HEK293 (cell line): ENCODE results near the gene TMEM150B.

ENCODE experiments used
- CTCF ChIA-PET: fragments of 350-600 bp; formaldehyde crosslinking; extraction: SDS; loops from one replicate; lab custom pipeline; 2021; ENCODE audit warnings: antibody characterized with exemption; lab: Yijun Ruan, JAX
- POLR2A ChIA-PET: fragments of 300-600 bp; formaldehyde crosslinking; extraction: SDS; loops from one replicate; lab custom pipeline; 2020; ENCODE audit warnings: antibody characterized with exemption, inconsistent platforms; lab: Yijun Ruan, JAX
- H3K27ac ChIP-seq: fragments of 200-500 bp; sonication (Bioruptor generic); 2 replicates; pipeline ENCODE4 v1.5.1; 2014; ENCODE audit warnings: low read depth, low read length, control low read depth, inconsistent platforms; ENCODE audit errors: extremely low read depth
- H3K36me3 ChIP-seq, 2 experiments: fragments of 200-500 bp in 1 of 2; sonication (Bioruptor generic) in 1 of 2; 1 replicate in 1 of 2; 2 replicates in 1 of 2; pipeline ENCODE4 v1.5.1; 2014 to 2017; ENCODE audit warnings: inconsistent platforms in 2 of 2, low read length in 2 of 2; ENCODE audit not compliant: control insufficient read depth in 2 of 2, insufficient read depth in 1 of 2
- H3K4me1 ChIP-seq: fragments of 200-500 bp; sonication (Bioruptor generic); 2 replicates; pipeline ENCODE4 v1.5.1; 2014; ENCODE audit warnings: mild to moderate bottlenecking, low read length, inconsistent platforms; ENCODE audit not compliant: control insufficient read depth, insufficient read depth
- H3K4me3 ChIP-seq: 2 replicates; pipeline ENCODE4 v1.5.1; 2011; ENCODE audit warnings: low read depth, mild to moderate bottlenecking, control low read depth, low read length, moderate library complexity
- H3K9me3 ChIP-seq: fragments of 200-500 bp; sonication (Bioruptor generic); 2 replicates; pipeline ENCODE4 v1.5.1; 2014; ENCODE audit warnings: low read depth, low read length, inconsistent platforms; ENCODE audit not compliant: control insufficient read depth, insufficient read depth
- KLF9 ChIP-seq: fragments of 450-650 bp; formaldehyde crosslinking; IDR thresholded peaks from 2 replicates; pipeline ENCODE4 v1.5.1; 2016; ENCODE audit warnings: missing biosample characterization, missing genetic modification characterization, low read depth
- PRDM1 ChIP-seq: fragments of 450-650 bp; formaldehyde crosslinking; IDR thresholded peaks from 2 replicates; pipeline ENCODE4; 2016; ENCODE audit warnings: missing biosample characterization, missing genetic modification characterization
- PRDM10 ChIP-seq: fragments of 450-650 bp; formaldehyde crosslinking; IDR thresholded peaks from 2 replicates; pipeline ENCODE4 v1.5.1; 2016; ENCODE audit warnings: missing biosample characterization, missing genetic modification characterization
- SALL2 ChIP-seq: fragments of 450-650 bp; formaldehyde crosslinking; IDR thresholded peaks from 2 replicates; pipeline ENCODE4 v1.5.0; 2017; ENCODE audit warnings: missing biosample characterization, mild to moderate bottlenecking, missing genetic modification characterization, borderline replicate concordance
- YY2 ChIP-seq: fragments of 450-650 bp; formaldehyde crosslinking; IDR thresholded peaks from 2 replicates; pipeline ENCODE4 v1.5.1; 2016; ENCODE audit warnings: missing biosample characterization, missing genetic modification characterization
- ZBTB10 ChIP-seq: fragments of 450-650 bp; formaldehyde crosslinking; IDR thresholded peaks from 2 replicates; pipeline ENCODE4 v1.5.1; 2016; ENCODE audit warnings: missing biosample characterization, missing genetic modification characterization
- ZBTB11 ChIP-seq: fragments of 450-650 bp; formaldehyde crosslinking; conservative IDR thresholded peaks from 2 replicates; pipeline ENCODE4 v1.5.1; 2016; ENCODE audit warnings: low read depth, missing biosample characterization, missing genetic modification characterization
- ZBTB17 ChIP-seq: fragments of 450-650 bp; formaldehyde crosslinking; IDR thresholded peaks from 2 replicates; pipeline ENCODE4 v1.5.1; 2016; ENCODE audit warnings: missing biosample characterization, missing genetic modification characterization
- ZBTB7A ChIP-seq: fragments of 450-650 bp; formaldehyde crosslinking; IDR thresholded peaks from 2 replicates; pipeline ENCODE4 v1.5.1; 2016; ENCODE audit warnings: low read depth, missing biosample characterization, missing genetic modification characterization
- ZEB2 ChIP-seq: fragments of 450-650 bp; formaldehyde crosslinking; IDR thresholded peaks from 2 replicates; pipeline ENCODE4 v1.5.1; 2016; ENCODE audit warnings: missing biosample characterization, missing genetic modification characterization
- ZNF121 ChIP-seq: fragments of 450-650 bp; formaldehyde crosslinking; IDR thresholded peaks from 2 replicates; pipeline ENCODE4 v1.5.1; 2016; ENCODE audit warnings: missing biosample characterization, missing genetic modification characterization
- ZNF24 ChIP-seq: fragments of 450-650 bp; formaldehyde crosslinking; IDR thresholded peaks from 2 replicates; pipeline ENCODE4 v1.5.1; 2016; ENCODE audit warnings: missing biosample characterization, missing genetic modification characterization
- ZNF335 ChIP-seq: fragments of 450-650 bp; formaldehyde crosslinking; conservative IDR thresholded peaks from 2 replicates; pipeline ENCODE4 v1.5.1; 2016; ENCODE audit warnings: missing biosample characterization, missing genetic modification characterization
- ZNF391 ChIP-seq: fragments of 450-650 bp; formaldehyde crosslinking; IDR thresholded peaks from 2 replicates; pipeline ENCODE4 v1.5.1; 2016; ENCODE audit warnings: low read depth, missing biosample characterization, missing genetic modification characterization, borderline replicate concordance
- ZNF510 ChIP-seq: fragments of 450-650 bp; formaldehyde crosslinking; IDR thresholded peaks from 2 replicates; pipeline ENCODE4 v1.5.1; 2018; ENCODE audit warnings: mild to moderate bottlenecking, missing genetic modification characterization, missing biosample characterization; ENCODE audit not compliant: insufficient replicate concordance
- ZNF558 ChIP-seq: fragments of 450-650 bp; formaldehyde crosslinking; IDR thresholded peaks from 2 replicates; pipeline ENCODE4 v1.5.1; 2016; ENCODE audit warnings: missing biosample characterization, missing genetic modification characterization
- ZNF561 ChIP-seq: fragments of 450-650 bp; IDR thresholded peaks from 2 replicates; pipeline ENCODE4 v1.5.1; 2018; ENCODE audit warnings: missing biosample characterization, missing genetic modification characterization, borderline replicate concordance
- ZNF580 ChIP-seq: fragments of 450-650 bp; formaldehyde crosslinking; IDR thresholded peaks from 2 replicates; pipeline ENCODE4 v1.5.1; 2016; ENCODE audit warnings: missing biosample characterization, missing genetic modification characterization
- ZNF629 ChIP-seq: fragments of 450-650 bp; formaldehyde crosslinking; IDR thresholded peaks from 2 replicates; pipeline ENCODE4 v1.5.1; 2017; ENCODE audit warnings: missing biosample characterization, missing genetic modification characterization
- ZNF658 ChIP-seq: fragments of 450-650 bp; formaldehyde crosslinking; IDR thresholded peaks from 2 replicates; pipeline ENCODE4; 2016; ENCODE audit warnings: missing biosample characterization, missing genetic modification characterization
- ZNF76 ChIP-seq: fragments of 450-650 bp; formaldehyde crosslinking; IDR thresholded peaks from 2 replicates; pipeline ENCODE4; 2016; ENCODE audit warnings: low read depth, missing biosample characterization, missing genetic modification characterization, borderline replicate concordance
- ZNF785 ChIP-seq: fragments of 450-650 bp; formaldehyde crosslinking; IDR thresholded peaks from 2 replicates; pipeline ENCODE4 v1.5.1; 2016; ENCODE audit warnings: missing biosample characterization, missing genetic modification characterization
- ZNF843 ChIP-seq: fragments of 450-650 bp; formaldehyde crosslinking; IDR thresholded peaks from 2 replicates; pipeline ENCODE4 v1.5.1; 2016; ENCODE audit warnings: missing biosample characterization, missing genetic modification characterization
- ZXDB ChIP-seq: fragments of 450-650 bp; formaldehyde crosslinking; IDR thresholded peaks from 2 replicates; pipeline ENCODE4 v1.5.1; 2016; ENCODE audit warnings: missing biosample characterization, missing genetic modification characterization
- TF ChIP-seq, protein P1 (sequence below): fragments of 450-650 bp; formaldehyde crosslinking; IDR thresholded peaks from 2 replicates; pipeline ENCODE4 v1.5.1; 2016; ENCODE audit warnings: missing biosample characterization, missing genetic modification characterization, low read depth

The TMEM150B gene

DNA sequence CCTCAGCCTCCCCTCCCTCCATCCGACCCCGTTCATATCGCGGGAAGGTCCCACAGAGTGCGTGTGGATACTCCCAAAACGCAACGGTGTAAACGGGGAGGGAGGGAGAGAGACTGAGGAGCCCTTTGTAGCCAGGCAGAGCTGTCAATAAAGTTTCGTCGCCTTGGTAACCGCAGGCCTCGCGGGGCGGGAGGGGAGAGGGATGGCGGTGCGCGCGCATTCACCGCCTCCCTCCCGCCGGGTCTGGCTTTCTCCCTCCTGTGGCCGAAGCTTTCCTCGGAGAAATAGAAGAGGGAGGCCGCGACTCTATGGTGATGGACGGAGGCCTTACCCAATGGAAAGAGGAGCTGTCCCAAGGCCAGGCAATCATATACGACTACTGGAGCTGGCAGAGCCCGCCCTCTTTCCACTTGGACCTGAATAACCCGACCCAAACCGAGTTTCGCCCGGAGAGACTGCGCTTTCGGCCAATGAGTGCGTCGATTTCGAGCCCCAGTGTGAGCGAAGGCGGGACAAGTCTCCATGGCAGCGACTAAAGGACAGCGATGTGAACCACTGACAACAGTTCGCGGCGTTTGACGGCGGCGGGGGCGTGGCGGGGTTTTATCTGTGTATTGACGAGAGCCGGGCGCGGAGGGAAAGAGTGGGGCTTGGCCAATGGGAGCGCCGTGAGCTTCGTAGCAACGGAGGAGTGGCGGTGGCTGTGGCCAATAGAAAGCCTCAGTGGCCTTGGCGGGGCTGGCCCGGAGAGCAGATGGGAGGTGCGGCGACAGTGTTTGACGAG, 14.2 kb upstream of the TMEM150B start, which contains the start of gene KMT5C:
Gene KMT5C, plus strand, starts transcription at position 772 of the 784 bp plus-strand sequence. CDS start 2,061 bp downstream, outside the sequence.
- Histone ChIP-seq H3K4me3 (peak within 1 kb of the TSS; percentile 88), H3K4me1 (peaks cover 14% of the 10 kb centered on the region), H3K36me3 (peaks cover 3 to 27% of the 10 kb centered on the region in 2 experiments), H3K9me3 (no peaks in the 10 kb centered on the region), H3K27ac (peak within 1 kb of the TSS; percentile 89)
- ChIA-PET CTCF (interaction anchor here (0.5 to 2.0 kb wide), 20 partner anchors 9 to 267 kb away, joined by 3 to 17 read pairs (median 4); partner anchors contain the start of gene ZNF865), POLR2A (interaction anchor here (0.6 to 2.4 kb wide), 55 partner anchors 8 to 315 kb away, joined by 3 to 95 read pairs (median 4); partner anchors contain the start of genes BRSK1, FIZ1, GARIN5B and HSPBP1)
- TF ChIP-seq ZNF76, result peak; percentile 76; the same call in 1 of the 2 replicates
- TF ChIP-seq, protein P1, sequence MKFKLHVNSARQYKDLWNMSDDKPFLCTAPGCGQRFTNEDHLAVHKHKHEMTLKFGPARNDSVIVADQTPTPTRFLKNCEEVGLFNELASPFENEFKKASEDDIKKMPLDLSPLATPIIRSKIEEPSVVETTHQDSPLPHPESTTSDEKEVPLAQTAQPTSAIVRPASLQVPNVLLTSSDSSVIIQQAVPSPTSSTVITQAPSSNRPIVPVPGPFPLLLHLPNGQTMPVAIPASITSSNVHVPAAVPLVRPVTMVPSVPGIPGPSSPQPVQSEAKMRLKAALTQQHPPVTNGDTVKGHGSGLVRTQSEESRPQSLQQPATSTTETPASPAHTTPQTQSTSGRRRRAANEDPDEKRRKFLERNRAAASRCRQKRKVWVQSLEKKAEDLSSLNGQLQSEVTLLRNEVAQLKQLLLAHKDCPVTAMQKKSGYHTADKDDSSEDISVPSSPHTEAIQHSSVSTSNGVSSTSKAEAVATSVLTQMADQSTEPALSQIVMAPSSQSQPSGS, result no peak
- TF ChIP-seq PRDM1 (tag by site-specific recombination), result peak; percentile 98
- peak; percentile 79 for TF ChIP-seq ZXDB (tag by site-specific recombination)
- TF ChIP-seq SALL2 (tag by site-specific recombination), result no peak
- peak; percentile 91 for TF ChIP-seq ZBTB17 (tag by site-specific recombination)
- no peak for TF ChIP-seq YY2
- peak; percentile 92 for TF ChIP-seq ZNF629 (tag by site-specific recombination)
- no peak for TF ChIP-seq ZBTB11 (tag by site-specific recombination)
- TF ChIP-seq ZNF843 (tag by site-specific recombination), result peak; percentile 47; the same call in 1 of the 2 replicates
- TF ChIP-seq ZNF558, result no peak
- TF ChIP-seq ZNF561 (tag by site-specific recombination), result no peak
- TF ChIP-seq KLF9, result peak; percentile 98
- TF ChIP-seq ZNF24 (tag by site-specific recombination), result no peak; the same call in 1 of the 2 replicates
- TF ChIP-seq ZBTB7A (tag by site-specific recombination), result no peak
- peak; percentile 67; the same call in 1 of the 2 replicates for TF ChIP-seq ZBTB10 (tag by site-specific recombination)
- TF ChIP-seq ZEB2 (tag by site-specific recombination), result 0 out of 2 replicates have a peak, but pooled peaks have one; percentile 4
- no peak for TF ChIP-seq ZNF658 (tag by site-specific recombination)
- peak; percentile 71; the same call in 1 of the 2 replicates for TF ChIP-seq PRDM10
- TF ChIP-seq ZNF121 (tag by site-specific recombination), result no peak
- no peak for TF ChIP-seq ZNF391 (tag by site-specific recombination)
- no peak for TF ChIP-seq ZNF510
- no peak for TF ChIP-seq ZNF785 (tag by site-specific recombination)
- TF ChIP-seq ZNF335 (tag by site-specific recombination), result peak; percentile 45
- TF ChIP-seq ZNF580 (tag by site-specific recombination), result 0 out of 2 replicates have a peak, but pooled peaks have one; percentile 6
